Measurements from ENCODE around the gene CACNG5.

GRCh38 chr17:66923886-66924285 lies 89.0 kb downstream of the CACNG5 start:
- TF ChIP-seq, protein P1, sequence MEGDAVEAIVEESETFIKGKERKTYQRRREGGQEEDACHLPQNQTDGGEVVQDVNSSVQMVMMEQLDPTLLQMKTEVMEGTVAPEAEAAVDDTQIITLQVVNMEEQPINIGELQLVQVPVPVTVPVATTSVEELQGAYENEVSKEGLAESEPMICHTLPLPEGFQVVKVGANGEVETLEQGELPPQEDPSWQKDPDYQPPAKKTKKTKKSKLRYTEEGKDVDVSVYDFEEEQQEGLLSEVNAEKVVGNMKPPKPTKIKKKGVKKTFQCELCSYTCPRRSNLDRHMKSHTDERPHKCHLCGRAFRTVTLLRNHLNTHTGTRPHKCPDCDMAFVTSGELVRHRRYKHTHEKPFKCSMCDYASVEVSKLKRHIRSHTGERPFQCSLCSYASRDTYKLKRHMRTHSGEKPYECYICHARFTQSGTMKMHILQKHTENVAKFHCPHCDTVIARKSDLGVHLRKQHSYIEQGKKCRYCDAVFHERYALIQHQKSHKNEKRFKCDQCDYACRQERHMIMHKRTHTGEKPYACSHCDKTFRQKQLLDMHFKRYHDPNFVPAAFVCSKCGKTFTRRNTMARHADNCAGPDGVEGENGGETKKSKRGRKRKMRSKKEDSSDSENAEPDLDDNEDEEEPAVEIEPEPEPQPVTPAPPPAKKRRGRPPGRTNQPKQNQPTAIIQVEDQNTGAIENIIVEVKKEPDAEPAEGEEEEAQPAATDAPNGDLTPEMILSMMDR (conservative IDR thresholded peaks at IDR 0.05) = no peak
- TF ChIP-seq ZFX (IDR thresholded peaks at IDR 0.05) = no peak

Measured in C4-2B (cell line).